NCI-H226 (cell line): ENCODE measurements around the gene FGFRL1.

Experiments used
- DNase-seq: peaks from one replicate; pipeline ENCODE4 v3.0.0-alpha.2; 2015

The FGFRL1 gene

DNA sequence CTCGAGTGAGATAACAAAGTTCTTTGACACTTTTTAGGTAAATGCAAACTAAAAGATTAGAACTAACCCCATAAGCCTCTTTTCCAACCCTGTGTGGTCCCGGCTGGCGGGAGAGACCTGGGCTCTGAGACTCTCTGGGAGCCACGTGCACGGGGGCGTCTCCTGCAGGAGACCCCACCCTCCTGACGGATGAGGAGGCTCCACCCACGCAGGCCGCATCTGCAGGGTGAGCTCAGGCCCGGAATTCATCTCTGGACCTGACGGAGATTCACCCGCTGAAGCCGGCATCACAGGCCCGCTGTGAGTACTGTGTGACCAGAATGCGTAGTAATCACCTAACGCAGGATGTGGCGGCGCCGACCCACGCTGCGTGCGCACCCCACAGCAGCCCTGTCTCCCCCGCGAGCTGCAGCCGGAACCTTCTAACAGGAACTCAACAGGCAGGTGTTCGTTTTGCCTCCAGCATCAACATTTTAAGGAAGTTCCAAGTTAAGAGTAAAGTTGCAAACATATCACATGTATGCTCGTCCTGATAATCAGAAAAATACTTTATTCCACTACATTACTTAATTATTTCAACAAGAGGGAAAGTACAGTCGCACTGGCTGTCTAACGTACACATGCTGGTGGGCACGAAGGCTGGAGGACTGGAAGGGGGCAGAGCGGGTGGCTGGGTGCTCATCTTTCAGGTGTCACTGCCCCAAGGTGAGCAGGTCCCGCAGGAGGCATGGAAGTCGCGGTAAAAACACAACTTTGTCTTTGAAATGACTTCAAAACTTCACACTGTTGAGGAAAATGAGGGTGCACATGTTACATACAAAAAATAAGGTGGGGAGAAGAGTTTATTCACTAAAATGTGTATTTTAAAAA lies 44.5 kb downstream of the FGFRL1 start:
- no peak for DNase-seq

GRCh38 chr4:1056671-1057402 lies 45.4 kb downstream of the FGFRL1 start:
- no peak for DNase-seq

GRCh38 chr4:1057403-1057745 lies 45.9 kb downstream of the FGFRL1 start:
- no peak for DNase-seq

DNA sequence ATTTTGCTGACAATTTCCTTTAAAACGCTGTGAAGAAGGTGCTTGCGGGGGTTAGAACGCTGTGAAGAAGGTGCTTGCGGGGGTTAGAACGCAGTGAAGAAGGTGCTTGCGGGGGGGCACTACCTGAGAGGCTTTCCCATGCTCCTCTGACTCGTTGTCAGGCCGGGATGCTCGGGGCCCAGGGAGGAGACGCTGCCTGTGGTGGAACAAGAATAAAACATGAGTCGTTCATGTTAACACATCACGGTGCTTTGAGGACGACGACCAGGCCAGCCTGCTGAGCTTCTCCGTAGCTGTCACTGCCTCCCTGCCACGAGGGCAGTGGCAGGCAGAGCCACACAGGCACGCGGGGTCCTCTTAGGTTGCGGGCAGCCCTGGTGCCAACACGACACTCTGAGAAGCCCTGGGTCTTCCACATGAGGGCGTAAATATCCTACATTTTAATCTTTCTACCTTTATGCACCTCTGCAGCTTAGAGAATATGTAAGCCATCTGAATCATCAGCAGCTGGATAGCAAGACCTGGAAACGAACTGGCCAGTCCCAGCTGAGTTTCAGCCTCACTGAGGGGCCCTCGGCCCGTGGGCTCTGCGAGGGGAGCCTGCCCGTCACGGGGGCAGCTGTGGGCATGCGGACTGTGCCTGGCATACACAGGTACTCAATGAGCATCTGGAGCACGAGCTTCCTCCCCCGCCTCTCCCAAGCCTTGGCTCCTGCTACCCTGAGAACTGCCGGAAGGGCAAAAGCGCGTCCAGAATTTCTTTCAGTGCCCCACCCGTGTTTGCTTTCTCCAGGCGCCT lies 47.0 kb downstream of the FGFRL1 start:
- DNase-seq: no peak

DNA sequence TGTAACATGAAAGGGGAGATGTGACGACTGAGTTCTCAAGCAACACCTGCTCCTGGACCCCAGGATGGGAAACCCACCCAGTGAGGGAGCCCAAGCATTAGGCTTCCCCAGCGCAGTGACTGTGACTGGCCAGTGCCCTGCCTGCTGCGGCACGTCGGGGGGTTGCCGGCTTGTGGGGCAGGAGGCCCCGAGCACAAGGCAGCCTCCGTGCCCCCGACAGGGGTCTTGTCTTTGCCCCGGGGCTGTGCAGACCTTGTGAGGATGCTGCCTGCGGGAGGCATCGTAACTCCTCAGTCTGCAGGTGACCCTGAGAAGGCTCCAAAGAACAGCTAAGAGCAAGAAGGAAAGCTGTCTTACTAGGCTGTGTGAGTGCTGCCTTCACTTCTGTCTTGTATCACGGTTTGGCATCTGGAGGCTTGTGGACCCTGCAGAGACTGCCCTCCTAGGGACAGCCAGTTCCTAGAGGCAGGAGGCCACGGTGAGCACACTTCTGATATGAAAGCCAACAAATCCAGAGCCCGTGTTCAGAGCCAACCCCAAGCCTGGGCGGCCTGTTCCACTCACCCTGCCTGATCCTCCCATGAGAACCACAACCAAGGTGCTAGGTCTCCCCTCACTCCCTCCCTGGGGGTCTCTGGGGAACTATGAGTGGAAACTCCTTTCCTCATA lies 47.7 kb downstream of the FGFRL1 start:
- DNase-seq: no peak

DNA sequence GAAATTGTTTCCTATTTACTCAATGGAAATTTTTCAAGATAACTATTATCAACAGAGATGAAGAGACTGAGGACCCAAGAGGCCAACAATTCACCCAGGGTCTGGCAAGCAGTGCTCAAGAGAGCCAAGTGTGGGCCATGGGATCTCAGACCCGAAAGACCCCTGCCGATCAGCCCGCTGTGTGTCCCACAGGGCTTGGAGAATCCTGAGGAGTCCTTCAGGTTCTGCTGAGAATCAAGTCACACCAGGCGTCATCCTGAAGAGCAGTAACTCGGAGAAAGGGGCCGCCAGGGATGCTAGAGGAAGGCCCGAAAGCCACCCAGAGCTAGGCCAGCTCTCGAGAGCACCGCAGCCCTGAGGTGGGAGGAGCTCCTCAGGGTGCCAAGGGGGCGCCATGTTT lies 48.7 kb downstream of the FGFRL1 start:
- no peak for DNase-seq

GRCh38 chr4:1060621-1061020 lies 49.2 kb downstream of the FGFRL1 start:
- no peak for DNase-seq

- DNase-seq: no peak
These were observed 49.8 kb downstream of the FGFRL1 start for GRCh38 chr4:1061056-1061700.

DNA sequence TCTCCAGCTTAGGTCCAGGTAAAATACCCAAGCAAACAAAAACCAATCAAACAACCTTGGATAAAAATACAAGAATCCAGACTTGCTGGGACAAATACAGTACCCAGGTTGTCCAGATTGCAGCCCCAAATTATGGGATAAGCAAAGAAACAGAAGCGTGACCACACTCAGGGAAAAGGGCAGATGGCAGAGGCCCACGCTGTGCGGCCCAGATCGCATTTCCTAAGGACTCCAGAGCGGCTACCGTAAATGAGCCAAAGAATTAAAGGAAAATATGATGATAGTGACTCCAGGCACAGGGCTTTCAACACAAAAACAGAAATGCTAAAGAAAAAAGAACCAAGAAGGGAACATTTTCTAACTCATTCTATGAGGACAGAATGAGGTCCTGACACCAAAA lies 50.3 kb downstream of the FGFRL1 start:
- no peak for DNase-seq

GRCh38 chr4:1062419-1062818 lies 51.0 kb downstream of the FGFRL1 start:
- DNase-seq: no peak

DNA sequence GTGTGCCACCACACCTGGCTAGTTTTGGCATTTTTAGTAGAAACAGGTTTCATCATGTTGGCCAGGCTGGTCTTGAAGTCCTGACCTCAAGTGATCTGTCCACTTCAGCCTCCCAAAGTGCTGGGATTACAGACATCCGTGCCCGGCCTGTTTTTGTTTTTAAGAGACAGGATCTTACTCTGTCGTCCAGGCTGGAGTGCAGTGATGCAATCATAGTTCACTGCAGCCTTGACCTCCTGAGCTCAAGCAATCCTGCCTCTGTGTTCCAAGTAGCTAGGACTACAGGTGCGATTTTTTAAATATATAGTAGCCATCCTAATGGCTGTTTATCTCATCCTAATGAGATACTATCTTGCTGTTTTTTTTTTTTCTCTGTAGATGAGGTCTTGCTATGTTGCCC lies 54.3 kb downstream of the FGFRL1 start:
- DNase-seq: no peak

DNA sequence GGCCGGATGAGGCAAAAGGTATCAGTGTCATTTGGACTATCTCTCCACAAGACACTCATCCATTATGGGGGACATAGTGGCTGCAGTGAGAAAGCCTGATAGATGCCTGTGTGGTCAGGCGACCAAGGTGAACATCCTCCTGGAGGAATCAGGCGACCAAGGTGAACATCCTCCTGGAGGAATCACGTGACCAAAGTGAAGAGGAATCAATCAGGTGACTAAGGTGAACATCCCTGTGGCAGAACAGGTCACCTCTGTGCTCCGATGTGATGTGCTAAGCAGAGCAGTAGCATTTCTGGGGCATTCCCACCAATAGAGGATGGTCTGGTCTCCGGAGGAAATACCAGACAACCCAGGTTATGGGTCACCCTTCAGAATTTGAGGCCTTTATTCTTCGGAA lies 58.0 kb downstream of the FGFRL1 start:
- no peak for DNase-seq

DNA sequence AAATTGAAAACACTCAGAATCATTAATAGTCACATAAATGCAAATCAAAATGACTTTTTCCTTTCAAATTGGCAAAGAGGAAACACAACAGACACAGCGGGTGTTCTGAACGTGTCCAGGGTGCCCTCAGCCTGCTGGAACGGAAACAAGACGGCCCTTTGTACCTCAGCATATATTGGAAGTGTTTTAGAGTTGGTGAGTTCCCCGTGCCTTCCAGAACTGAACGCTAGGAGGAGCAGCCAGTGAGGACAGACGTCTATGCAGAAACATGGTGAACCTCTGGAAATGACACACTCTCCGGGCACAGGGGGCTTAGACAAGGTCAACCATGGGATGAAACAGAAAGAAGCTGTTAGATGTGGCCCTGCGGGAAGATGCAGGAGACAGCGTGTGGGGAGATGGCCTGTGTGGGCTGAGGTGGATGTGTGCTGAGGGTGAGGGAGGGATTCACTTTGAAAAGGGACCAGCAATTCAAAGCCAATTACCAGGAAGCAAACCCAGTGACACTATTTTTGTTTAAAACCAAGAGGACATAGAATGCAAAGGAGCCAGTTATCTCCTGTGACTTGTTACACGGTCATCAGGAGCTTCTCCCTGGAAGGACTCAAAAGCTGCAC lies 61.5 kb downstream of the FGFRL1 start:
- peak; percentile 18 for DNase-seq

GRCh38 chr4:1074077-1074476 lies 62.7 kb downstream of the FGFRL1 start:
- no peak for DNase-seq

DNA sequence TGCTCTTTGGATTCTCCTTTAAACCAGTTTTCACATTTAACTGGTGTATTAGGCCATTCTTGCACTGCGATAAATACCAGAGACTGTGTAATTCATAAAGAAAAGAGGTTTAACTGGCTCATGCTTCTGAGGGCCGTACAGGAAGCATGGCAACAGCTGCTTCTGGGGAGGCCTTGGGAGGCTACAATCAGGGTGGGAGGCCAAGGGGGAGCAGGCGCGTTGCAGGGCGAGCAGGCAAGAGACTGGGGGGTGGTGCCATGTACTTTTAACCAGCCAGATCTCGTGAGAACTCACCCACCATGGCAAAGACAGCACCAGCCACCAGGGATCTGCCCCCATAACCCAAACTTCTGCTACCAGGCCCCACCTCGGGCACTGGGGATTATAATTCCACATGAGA lies 63.8 kb downstream of the FGFRL1 start:
- no peak for DNase-seq

- no peak for DNase-seq
These were observed 64.6 kb downstream of the FGFRL1 start for GRCh38 chr4:1075809-1076699.
